ENCODE measurements around the gene TGM3.

DNA sequence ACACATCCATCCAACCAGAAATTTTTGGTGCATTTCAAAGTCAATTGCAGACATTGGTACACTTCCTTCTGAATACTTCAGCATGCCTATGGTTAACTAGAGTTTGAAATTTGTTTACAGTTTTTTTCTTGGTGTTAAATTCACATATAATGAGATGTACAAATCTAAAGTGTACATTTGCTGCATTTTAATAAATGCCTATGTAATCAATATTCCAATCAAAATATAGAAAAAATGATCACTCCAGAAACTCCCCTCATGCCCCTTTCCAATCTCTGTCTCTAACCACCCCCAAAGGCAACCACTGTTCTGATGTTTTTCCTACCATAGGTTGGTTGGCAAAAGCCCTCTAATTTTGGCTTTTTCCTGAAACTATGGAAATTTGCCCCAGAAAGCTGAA lies 77.3 kb downstream of the TGM3 start:
- TF ChIP-seq EZH2 (IDR thresholded peaks at IDR 0.05) = no peak
- no peak for TF ChIP-seq POLR2AphosphoS5 (IDR thresholded peaks at IDR 0.05; ENCODE audit: borderline replicate concordance, low read depth, low read length)
- TF ChIP-seq FOXP2 (optimal IDR thresholded peaks at IDR 0.05; ENCODE audit: control extremely low read depth, extremely low read length, insufficient read depth) = no peak
